Hepatic stellate cell (primary cell): ENCODE measurements around the gene R3HCC1L.

Source experiments
- DNase-seq: peaks from one replicate; pipeline ENCODE4 v3.0.0; 2011; ENCODE audit warnings: low spot score

R3HCC1L gene

DNA sequence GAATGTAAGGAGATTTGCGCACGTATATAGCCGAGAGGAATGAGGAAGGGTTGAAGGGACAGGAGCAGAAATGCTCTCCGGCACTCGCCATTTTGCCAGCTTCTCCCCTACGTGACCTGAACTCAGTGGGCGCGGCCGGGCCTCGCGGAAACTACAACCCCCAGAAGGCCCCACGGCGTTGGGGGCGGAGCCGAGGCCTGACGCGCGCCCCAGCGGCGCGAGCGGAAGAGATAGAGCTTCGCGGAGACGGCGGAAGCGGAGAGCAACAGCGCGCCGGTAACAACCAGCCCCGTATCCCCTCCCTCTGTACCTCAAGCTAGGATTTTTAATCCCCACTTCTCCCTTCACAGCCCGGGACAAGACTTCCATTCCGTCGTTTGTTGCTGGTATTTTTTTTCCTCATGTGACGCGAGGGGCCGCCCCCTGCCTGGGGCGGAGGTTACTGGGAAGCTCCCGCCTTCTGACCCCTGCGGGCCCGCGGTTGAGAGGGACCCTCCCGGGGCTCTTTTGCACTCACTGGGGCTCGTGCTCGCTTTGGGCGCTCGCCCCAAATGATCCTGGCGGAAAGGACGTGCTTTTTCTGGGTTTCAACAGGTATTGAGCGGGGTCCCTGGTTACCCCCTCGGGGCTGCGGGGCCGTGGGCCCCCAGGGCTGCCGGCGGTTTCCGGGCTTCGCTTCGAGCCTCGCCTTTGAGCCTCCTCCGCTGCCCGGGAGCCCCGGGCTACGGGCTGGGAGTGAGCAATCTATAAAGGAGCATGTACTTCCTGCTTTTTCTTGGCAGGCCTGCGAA is at the start of gene R3HCC1L:
Gene R3HCC1L, plus strand, starts transcription at position 227 of the 791 bp plus-strand sequence. CDS start 73,458 bp downstream, outside the sequence.
- DNase-seq, result peak; percentile 79

DNA sequence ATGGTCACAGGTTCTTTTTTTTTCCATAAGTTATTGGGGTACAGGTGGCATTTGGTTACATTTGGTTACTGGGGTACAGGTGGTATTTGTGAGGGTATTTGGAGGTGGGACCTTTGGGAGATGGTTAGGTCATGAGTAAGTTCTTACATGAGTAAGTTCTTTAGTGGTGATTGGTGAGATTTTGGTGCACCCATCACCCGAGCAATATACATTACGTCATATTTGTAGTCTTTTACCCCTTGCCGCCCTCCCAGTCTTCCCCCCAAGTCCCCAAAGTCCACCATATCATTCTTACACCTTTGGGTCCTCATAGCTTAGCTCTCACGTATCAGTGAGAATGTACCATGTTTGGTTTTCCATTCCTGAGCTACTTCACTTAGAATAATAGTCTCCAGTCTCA is 49.2 kb upstream of the R3HCC1L start:
- DNase-seq, result no peak

DNA sequence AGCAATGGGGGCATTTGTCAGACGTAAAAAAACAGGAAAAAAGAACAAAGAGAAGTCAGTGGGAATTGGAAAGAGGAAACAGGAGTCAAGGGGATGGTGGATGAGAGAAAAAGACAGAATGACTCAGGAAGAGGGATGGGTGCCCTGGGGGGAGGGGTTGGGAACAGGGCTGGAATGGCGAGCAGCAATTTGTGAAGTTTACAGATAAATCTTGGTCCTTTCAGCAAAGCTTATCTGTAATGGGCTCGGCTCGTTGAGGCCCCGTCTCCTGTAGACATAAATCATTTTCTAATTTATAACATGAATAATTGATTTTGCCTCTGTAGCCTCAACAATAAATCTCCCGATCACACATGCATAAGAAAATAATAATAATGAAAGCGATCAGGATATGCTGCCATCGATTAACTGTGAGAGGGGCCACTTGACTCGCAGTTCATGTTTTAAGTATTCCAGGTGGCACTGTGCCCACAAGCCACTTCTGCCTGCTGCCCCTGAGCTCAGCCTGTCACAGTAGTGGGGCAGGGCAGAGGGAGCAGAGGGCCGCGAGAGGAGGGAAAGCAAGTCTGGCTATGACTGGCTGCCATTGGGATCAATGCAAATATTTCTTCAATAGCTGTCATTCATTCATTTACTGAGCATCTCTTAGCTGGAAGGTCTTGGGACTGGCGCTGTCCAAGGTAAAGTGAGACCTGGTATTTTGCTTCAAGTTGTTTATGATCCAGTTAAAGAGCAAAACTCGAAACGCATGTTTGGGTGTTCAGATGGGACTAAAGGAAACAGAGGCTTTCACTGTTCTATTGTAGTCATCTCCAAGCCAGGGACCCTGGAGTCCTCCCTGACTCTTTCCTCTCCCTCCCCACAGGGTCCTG is 47.4 kb upstream of the R3HCC1L start:
- DNase-seq, result no peak

DNA sequence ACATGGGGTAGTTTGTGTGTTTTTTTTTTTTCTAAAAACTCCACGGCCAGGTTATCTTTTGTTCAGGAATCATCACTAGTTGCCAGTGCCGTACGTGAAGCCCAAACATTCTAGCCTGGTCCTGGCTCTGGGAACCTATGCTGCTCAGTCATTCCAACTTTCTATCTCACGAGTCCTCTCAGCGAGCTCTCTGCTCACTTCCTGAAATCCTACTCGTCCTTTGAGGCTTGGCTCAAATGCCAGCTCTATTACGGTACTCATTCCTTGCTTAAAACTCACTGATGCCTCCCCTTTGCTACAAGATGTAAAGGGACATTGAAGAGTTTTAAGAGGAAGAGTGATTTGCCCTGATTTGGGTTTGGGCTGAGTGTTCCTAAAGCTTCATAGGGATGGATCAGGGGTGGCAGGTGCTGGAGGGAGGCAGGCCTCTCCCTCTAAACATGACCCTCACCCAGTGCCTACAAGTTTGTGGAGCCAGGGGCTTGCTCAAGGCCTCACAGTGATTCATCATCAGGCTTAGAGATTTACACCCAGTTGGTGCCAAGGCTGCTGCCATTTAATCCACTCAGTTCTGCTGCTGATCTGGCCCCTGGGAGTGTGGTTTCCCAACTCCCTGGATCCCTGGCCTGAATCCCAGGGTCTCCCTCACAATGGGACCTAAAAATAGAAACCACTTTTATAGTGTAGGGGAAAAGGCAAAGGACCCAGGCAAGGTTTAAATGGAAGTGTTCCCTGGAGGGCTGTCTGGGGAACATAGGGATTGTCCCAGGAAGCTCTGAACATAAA is 46.1 kb upstream of the R3HCC1L start:
- no peak for DNase-seq

DNA sequence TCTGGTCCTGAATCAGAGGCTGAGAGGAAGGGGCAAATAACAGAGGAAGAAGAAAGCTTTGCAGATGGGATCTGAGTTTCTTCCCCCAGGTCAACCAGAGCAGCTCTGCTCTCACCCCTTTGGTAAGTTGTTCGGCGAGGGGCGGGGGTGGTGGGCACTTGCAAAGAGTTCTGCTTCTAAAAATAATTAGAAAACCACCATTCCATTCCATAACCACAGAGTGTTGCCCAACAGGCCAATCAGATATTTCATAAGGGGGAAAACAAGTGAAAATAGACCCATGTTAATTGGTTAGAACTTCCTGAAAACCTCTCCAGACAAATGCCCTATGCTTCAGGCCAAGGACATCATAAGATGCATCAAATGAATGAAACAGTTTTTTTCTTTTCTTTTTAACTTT is 43.6 kb upstream of the R3HCC1L start:
- no peak for DNase-seq

DNA sequence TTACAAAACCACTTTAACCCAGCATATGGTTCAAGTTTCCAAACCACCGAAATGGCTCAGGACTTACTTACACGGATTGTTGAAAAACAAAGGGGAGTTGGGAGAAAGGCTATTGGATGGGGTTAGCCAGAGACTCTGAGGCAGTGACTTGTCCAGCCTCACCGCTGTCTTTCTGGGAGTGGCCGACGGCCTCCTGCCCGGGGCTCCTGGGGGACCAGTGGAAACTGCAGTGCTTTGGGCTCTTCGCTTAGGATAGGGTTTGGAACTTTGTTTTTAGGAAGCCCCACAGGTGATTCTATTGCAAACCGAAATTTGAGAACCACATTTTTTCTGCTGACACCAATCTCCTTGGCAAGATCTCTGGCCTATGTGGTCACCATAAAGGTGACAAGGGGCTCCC is 38.1 kb upstream of the R3HCC1L start:
- DNase-seq, result no peak

DNA sequence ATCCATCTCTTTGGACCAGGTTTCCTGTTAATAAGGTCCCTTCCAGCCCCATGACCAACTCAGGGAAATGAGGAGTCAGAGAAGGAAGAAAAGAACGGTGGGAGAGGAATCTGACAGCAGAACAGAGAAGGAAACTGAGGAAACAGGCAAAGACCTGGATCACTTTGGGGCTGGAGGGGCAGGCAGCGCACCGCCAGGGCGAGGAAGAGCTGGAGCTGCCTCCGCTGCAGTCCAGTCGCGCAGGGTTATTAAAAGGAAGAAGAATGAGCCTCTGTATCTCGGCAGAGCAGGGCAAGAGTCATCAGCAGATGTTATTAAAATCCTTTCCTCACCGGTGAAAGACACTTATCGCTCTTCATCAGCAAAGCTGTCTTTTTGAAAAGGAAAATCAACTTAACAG is 37.7 kb upstream of the R3HCC1L start:
- no peak for DNase-seq

DNA sequence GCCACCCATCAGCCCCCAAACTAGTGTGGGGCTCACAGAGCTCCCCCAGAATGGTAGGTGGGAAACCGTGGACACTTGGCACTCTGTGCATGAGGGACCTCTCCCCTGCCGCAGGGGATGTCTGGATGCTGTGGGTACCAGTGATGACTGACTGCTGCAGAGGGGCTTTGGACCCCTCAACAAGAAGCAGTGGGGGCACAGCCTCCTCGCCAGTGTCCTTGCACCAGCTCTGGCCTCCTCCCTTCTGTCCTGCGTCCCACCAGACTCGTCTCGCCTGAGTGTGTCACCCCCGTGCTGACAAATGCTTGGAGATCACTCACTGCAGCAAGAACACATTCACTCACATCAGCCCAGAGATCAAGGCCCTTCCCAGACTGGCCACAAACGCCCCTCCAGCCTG is 37.3 kb upstream of the R3HCC1L start:
- DNase-seq, result no peak

DNA sequence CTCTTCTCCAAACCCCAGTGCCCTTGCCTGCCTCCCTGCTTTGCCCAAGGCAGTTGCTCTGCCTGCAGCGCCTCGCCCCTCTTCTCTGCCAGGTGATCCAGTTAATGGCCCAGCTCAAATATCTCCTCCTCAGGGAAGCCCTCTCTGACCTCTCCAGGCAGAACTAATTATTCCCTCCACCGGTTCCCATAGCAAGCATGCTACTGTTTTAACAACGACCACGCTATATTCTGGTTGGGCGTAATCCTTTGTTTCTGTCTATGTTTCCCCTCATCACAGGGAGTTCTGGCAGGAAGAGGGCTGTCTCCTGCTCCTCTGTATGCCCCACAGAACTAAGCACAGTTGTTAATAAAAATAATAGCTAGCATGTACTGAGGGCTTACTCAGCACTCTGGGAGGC is 36.8 kb upstream of the R3HCC1L start:
- DNase-seq, result no peak

DNA sequence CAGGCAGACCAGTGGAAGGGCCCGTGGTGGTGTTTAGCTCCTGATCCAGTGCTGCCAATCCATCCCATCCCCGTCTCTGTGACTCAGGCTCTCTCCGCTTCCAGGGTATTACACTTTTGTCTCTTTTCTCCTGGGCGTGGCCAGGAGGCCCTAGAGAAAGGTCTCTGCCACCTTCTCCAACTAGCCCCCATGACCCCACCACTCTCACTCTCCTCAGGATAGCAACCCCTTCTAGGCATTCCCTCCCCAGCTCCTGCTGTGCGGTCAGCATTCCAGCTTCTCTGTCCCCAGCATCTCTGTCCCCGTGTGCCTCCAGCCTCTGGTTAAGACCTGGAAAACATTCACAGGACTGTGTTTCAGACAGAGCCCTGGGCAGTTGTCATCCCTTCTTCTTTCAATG is 36.2 kb upstream of the R3HCC1L start:
- no peak for DNase-seq

DNA sequence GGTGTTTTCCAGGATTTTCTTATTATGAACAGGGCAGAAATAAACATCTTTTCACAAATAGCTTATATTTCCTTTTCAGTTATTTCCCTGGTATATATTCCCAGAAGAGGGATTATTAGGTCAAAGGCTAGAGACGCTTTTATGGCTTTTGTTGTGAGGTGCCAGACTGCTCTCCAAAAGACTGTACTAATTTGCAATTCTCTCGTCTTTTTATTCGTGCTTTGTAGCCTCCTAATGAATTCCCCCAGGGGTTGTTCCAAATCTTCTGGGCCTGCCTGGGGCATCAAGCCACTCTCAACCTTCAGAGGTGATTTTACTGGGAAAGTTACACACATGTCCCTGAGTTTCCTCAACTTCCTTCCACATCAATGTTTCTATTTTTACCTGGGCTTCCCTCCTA is 34.0 kb upstream of the R3HCC1L start:
- no peak for DNase-seq

DNA sequence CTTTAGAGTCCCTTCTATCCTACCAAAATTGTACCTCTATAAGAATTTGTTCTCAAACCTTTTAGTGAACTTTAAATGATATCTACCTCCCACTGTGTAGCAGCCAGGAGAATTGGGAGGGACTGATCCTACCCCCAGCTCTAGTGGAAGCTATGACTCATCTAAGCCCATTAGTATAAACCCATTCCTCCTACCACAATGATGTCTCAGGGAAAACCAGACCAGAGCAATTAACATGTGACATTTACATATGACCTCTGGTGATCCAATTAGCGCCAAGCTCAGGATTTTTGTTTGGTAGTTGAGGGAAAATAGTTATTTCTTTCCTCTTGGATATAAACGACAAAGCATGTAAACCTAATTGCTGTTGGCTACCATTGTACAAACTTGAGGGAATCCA is 33.1 kb upstream of the R3HCC1L start:
- no peak for DNase-seq

DNA sequence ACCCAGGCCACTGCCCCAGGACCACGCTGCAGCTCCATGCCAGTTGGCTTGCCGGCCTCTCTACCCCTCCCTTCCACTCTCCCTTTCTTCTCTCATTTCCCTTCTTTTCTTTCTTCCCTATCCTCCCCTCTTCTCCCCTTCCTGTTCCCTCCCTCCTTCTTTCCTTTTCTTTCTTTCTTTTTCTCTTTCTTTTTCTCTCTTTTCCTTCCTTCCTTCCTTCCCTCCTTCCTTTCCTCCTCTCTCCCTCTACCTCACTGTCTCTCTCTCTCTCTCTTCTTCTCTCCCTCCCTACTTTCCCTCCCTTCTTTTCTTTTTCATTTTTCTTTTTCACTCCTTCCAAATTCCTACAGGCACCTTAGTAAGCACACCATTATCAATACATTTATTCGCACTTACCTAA is 30.3 kb upstream of the R3HCC1L start:
- DNase-seq, result no peak

DNA sequence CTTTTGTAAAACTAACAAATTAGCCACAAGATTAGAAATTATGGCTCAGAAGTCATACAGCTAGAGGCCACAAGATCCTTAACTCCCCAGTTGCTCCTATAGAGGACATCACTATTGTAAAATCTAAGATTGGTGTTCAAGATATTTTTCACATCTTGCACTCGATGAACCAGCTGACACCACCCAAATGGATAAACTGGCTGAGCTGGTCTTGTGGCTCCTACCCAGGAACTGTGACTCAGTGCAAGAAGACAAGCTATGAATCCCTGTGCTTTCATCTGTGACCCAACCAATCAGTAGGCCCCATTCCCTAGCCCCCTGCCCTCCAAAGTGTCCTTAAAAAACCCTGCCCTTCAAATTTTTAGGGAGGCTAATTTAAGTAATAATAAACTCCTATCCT is 27.9 kb upstream of the R3HCC1L start:
- DNase-seq, result no peak

DNA sequence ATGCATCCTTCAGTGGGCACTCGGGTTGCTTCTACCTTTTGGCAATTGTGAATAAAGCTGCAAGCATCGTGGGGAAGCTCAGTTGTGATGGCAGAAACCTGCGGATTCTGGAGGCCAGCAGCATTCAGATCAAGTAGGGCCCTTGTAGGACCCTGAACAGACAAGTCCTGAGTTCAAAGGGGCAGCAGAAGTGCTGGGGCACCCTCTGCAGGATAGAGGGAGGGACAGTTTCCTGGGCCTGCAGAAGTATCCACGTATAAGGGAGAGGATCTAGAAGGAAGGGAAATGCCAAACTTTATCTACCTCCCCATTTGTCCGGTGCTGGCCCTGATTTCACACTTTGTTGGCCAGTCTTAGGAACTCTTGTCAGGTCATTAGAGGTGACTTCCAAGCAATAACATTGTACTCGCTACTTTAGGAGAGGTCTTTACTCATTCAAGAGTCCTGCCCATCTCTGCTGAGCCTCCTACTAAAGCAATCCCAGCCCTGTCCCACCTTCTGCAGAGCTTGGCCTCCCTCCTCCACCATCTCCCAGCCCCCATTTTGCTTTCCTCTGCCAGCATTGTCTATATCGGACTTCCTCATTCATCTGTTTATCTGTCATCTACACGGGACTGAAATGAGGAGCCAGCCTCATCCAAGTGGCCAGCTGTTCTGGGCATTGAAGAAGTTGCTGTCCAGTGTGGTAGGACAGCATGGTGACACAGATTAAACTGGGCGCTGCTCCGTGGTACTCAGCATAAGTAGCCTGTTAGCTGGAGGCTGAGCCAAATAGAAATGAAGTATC is 26.6 kb upstream of the R3HCC1L start:
- DNase-seq, result no peak

DNA sequence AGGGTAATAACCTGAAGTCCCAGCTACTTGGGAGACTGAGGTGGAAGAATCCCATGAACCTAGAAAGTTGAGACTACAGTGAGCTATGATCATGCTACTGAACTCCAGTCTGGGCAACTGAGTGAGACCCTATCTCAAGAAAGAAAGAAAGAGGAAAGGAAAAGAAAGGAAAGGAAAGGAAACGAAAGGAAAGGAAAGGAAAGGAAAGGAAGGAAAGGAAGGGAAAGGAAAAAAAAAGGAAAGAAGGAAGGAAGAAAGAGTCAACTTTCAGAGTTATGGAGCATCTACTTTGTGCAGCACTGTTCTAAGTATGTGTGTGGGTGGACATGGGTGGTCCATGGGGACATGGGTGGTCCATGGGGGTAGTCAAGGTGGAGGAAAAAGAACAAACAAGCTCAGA is 24.1 kb upstream of the R3HCC1L start:
- no peak for DNase-seq

DNA sequence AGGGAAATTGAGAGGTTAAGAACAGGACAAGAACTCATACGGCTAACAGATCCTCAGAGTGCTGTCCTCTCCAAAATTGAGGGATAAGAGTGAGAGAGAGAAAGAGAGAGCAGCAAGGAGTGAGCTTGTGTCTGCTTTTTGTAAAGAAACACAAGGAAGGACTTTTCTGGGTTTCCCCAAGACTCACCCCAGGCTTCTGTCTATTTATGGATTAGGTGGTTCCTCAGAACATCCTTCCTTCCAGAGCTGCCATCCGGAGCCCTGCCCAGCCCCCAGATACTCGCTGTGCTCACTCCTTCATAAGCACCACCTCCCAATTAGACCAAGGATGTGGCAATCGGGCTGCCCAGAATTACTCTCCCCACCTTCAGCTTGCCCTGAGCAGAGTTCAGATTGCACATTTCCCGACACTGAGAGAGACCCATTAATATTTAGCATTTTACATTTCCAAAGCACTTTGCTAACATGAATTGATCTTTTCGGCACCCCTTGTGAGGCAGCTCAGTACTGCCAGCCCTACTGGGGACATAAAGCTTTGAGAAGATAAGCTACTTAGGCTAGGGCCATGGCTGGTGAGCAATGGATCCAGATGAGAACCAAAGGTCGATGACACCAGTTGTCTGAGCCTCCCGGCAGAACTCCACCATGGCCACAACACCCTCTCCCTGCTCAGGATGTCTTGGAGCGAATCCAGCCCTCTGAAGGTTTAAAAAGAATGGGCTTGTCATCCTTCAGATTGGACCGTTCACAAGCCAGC is 19.2 kb upstream of the R3HCC1L start:
- DNase-seq, result no peak

DNA sequence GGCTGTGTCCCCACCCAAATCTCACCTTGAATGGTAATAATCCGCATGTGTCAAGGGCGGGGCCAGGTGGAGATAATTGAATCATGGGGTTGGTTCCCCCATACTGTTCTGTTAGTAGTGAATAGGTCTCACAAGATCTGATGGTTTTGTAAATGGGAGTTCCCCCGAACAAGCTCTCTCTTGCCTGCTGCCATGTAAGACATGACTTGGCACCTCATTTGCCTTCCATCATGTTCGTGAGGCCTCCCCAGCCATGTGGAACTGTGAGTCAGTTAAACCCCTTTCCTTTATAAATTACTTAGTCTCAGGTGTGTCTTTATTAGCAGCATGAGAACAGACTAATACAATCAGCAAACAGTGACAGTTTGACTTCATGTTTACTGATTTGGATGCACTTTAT is 14.6 kb upstream of the R3HCC1L start:
- no peak for DNase-seq

DNA sequence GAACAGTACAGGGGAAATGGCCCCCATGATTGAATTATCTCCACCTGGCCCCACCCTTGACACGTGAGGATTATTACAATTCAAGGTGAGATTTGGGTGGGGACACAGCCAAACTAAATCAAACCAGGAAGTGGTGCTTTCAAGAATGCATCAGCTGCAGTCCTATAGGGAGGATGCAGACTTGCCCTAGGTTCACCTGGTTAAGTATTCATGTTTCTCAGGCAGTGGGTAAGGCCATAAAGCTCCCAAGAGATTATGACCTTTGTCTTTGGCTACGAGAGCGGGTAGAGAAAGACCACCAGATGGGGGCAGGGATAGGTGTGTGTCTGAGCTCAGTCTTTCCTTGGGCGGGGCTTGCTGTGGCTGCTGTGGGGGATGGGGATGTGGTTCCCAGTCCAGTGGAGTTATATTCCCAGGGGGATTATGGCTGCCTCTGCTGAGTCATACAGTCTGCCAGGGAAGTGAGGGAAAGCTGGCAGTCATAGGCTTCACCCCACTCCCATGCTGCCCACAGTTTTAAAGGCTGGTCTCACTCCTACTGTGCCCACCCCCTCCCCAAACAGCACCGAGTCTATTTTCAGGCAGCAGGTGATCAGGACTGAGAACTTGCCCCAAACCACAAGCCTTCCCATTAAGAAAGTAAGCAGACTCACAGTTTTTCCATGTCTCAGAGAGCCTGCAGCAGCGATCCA is 8.4 kb upstream of the R3HCC1L start:
- no peak for DNase-seq

DNA sequence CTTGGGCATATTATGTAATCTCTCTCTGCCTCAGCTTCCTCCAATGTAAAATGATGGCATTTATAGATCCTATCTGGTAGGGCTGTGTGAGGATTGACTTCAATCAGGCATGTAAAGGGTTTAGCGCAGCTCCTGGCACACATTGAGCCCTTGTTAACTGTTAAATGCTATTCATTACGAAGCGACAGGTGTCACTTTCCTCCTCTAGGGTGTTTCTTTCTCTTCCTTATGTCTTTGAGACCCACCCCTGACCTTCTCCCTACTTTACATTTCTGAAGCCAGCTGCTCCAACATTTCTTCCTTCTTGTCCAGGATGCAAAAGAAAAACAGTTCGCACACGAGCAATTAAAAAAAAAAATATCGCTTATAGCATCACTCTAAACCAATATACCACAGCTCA is 5.7 kb upstream of the R3HCC1L start:
- no peak for DNase-seq
